SK-N-SH (cell line): Measurements from ENCODE around the gene CLPTM1L.

Experiments
- CTCF ChIP-seq: fragments of 200-600 bp; sonication (generic); IDR thresholded peaks from 2 replicates; pipeline ENCODE4 v1.6.1; 2017; ENCODE audit warnings: antibody characterized with exemption, mild to moderate bottlenecking, moderate library complexity
- ELF1 ChIP-seq: IDR thresholded peaks from 2 replicates; pipeline ENCODE4 v1.4.0; 2012
- EZH2phosphoT487 ChIP-seq: fragments of 200-600 bp; sonication (generic); IDR thresholded peaks from 2 replicates; pipeline ENCODE4 v1.6.1; 2017; ENCODE audit warnings: low read depth, mixed run types, mild to moderate bottlenecking, antibody characterized with exemption, moderate library complexity, borderline replicate concordance
- FOXM1 ChIP-seq: IDR thresholded peaks from 2 replicates; pipeline ENCODE4 v1.4.0; 2012; ENCODE audit warnings: low read depth, mild to moderate bottlenecking
- RAD21 ChIP-seq: IDR thresholded peaks from 2 replicates; pipeline ENCODE4 v1.6.1; 2012; ENCODE audit warnings: mild to moderate bottlenecking, low read length
- RCOR1 ChIP-seq: fragments of 150-350 bp; IDR thresholded peaks from 2 replicates; pipeline ENCODE4 v1.6.1; 2017; ENCODE audit warnings: antibody characterized with exemption, low read length
- REST ChIP-seq: IDR thresholded peaks from 2 replicates; pipeline ENCODE4 v1.6.1; 2012; ENCODE audit warnings: mild to moderate bottlenecking, low read depth, low read length, moderate library complexity
- SMC3 ChIP-seq: IDR thresholded peaks from 2 replicates; pipeline ENCODE4 v1.6.1; 2012; ENCODE audit warnings: low read depth, low read length, improper control_type of control experiment
- TAF1 ChIP-seq: IDR thresholded peaks from 2 replicates; pipeline ENCODE4 v1.6.1; 2012; ENCODE audit warnings: low read depth, mild to moderate bottlenecking, low read length, moderate library complexity, borderline replicate concordance
- TCF12 ChIP-seq: IDR thresholded peaks from 2 replicates; pipeline ENCODE4 v1.4.0; 2012
- USF1 ChIP-seq: IDR thresholded peaks from 2 replicates; pipeline ENCODE4 v1.4.0; 2012; ENCODE audit warnings: low read depth, borderline replicate concordance
- USF2 ChIP-seq: fragments of 150-350 bp; IDR thresholded peaks from 2 replicates; pipeline ENCODE4 v1.6.1; 2017; ENCODE audit warnings: antibody characterized with exemption, low read length, low read depth, borderline replicate concordance

- TF ChIP-seq CTCF (no peak), TAF1 (no peak), USF2 (no peak), RAD21 (no peak), FOXM1 (no peak), EZH2phosphoT487 (no peak), SMC3 (no peak), ELF1 (no peak), TCF12 (no peak), REST (no peak), USF1 (no peak), RCOR1 (no peak)
Measured at GRCh38 chr5:1316588-1317340, 28.1 kb downstream of the CLPTM1L start.
